ENCODE results near the gene PPP1R7. TPM values are rescaled to one million over a fixed set of nuclear protein-coding genes. Genes with fewer than 3 reads are reported as not detected.

Gene PPP1R7
- total RNA-seq, 1 experiment from 2014 or later: 39.5 TPM

- Histone ChIP-seq H3K36me3 (ENCODE audit: insufficient read depth, low read length) (no peaks in the 10 kb centered on the region), H2AFZ (ENCODE audit: low read length) (no peak overlapping the region), H4K20me1 (ENCODE audit: insufficient read depth, low read depth, low read length) (no peaks in the 10 kb centered on the region), H3K9ac (ENCODE audit: low read length) (no peak overlapping the region), H3K4me1 (ENCODE audit: low read length) (no peaks in the 10 kb centered on the region), H3K4me2 (ENCODE audit: low read depth, low read length, poor library complexity, severe bottlenecking) (no peak overlapping the region), H3K27ac (ENCODE audit: low read length) (no peak overlapping the region), H3K9me2 (replicated peaks; ENCODE audit: insufficient read depth, low read length) (no peaks in the 10 kb centered on the region), H3K27me3 (ENCODE audit: low read length) (no peaks in the 10 kb centered on the region), H3K9me3 (ENCODE audit: low read length) (no peaks in the 10 kb centered on the region), H3K79me2 (ENCODE audit: low read length) (no peaks in the 10 kb centered on the region), H3K4me3 (ENCODE audit: low read length) (no peak overlapping the region)
- no peak for DNase-seq
Observed at GRCh38 chr2:241200822-241201395, 50.6 kb downstream of the PPP1R7 start.

DNA sequence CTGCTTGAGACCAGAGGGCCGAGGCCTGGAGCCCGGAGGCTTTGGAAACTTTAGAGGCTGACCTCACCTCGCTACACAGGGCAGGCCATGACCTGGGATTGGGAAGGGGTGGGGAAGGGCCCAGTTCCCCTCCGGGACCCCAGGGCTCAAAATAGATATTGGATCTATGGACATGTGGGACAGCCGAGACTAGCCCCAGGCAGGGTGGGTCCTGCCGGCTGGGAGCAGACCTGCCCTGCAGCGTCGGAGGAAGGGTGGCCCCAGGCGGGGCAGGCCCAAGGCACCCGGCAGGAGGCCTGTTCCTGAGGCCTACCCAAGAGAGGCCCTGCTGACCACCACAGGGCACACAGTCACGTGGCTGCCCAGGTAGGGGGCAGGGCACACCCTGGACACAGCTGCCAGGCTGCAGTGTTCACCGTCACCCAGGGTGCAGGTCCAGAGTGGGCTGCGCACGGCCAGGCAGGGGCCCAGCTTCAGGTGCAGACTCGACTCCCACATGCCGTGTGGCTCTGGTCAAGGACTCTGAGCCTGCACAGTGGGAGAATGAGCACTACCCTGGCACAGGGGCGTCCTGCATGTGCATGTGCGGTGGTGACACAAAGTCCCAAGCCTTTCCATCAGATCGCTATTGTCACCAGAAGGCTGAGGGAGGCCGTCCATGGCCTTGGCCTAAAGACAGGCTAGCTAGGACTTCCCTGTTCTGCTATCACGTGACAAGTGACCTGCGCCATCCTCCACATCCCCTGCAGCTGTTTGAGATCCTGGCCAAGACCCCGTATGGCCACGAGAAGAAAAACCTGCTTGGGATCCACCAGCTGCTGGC lies 51.4 kb downstream of the PPP1R7 start:
- Histone ChIP-seq H3K27me3 (ENCODE audit: low read length) (no peaks in the 10 kb centered on the region), H4K20me1 (ENCODE audit: insufficient read depth, low read depth, low read length) (no peaks in the 10 kb centered on the region), H3K36me3 (ENCODE audit: insufficient read depth, low read length) (no peaks in the 10 kb centered on the region), H3K9ac (ENCODE audit: low read length) (no peak overlapping the region), H3K9me3 (ENCODE audit: low read length) (no peaks in the 10 kb centered on the region), H3K4me2 (ENCODE audit: low read depth, low read length, poor library complexity, severe bottlenecking) (no peak overlapping the region), H3K9me2 (replicated peaks; ENCODE audit: insufficient read depth, low read length) (no peaks in the 10 kb centered on the region), H3K4me3 (ENCODE audit: low read length) (no peak overlapping the region), H3K27ac (ENCODE audit: low read length) (no peak overlapping the region), H2AFZ (ENCODE audit: low read length) (no peak overlapping the region), H3K4me1 (ENCODE audit: low read length) (no peaks in the 10 kb centered on the region), H3K79me2 (ENCODE audit: low read length) (no peaks in the 10 kb centered on the region)
- DNase-seq: no peak

DNA sequence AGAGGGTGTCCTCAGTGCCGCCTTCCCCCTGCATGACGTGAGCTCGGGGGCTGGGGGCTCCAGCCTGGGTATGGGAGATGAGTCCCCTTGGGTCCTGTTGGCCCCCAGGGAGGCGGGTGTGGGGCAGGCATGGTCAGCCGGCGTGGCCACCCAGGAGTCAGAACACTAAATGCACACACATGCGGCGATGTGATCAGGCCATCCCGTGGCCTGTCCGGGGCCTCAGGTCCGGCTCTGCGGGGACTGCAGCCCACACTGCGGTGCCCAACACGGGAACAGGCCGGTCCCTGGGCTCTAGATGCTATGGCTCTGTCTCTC lies 52.0 kb downstream of the PPP1R7 start:
- Histone ChIP-seq H3K27ac (ENCODE audit: low read length) (no peak overlapping the region), H3K4me3 (ENCODE audit: low read length) (no peak overlapping the region), H3K27me3 (ENCODE audit: low read length) (no peaks in the 10 kb centered on the region), H4K20me1 (ENCODE audit: insufficient read depth, low read depth, low read length) (no peaks in the 10 kb centered on the region), H3K36me3 (ENCODE audit: insufficient read depth, low read length) (no peaks in the 10 kb centered on the region), H3K79me2 (ENCODE audit: low read length) (no peaks in the 10 kb centered on the region), H3K9me3 (ENCODE audit: low read length) (no peaks in the 10 kb centered on the region), H2AFZ (ENCODE audit: low read length) (no peak overlapping the region), H3K4me1 (ENCODE audit: low read length) (no peaks in the 10 kb centered on the region), H3K9me2 (replicated peaks; ENCODE audit: insufficient read depth, low read length) (no peaks in the 10 kb centered on the region), H3K9ac (ENCODE audit: low read length) (no peak overlapping the region), H3K4me2 (ENCODE audit: low read depth, low read length, poor library complexity, severe bottlenecking) (no peak overlapping the region)
- no peak for DNase-seq

DNA sequence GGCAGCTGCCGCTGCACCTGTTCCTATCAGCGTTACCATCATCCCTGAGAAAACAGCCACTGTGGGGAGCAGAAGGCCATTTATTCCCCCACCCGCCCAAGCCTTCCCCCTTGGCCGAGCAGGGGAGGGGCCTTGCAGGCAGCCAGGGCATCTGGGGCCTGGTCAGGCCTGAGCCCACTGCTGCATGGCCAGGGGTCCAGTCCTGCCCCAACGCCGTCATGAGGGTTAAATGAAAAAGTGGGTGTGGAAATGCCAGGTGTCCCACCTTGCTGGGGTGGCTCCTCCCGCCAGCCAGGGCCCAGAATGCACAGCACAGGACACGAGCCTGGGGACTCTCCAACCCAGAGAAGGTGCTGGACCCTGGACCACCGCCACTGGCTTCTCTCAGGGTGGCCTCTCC lies 52.4 kb downstream of the PPP1R7 start:
- Histone ChIP-seq H3K9me3 (ENCODE audit: low read length) (no peaks in the 10 kb centered on the region), H3K79me2 (ENCODE audit: low read length) (no peaks in the 10 kb centered on the region), H4K20me1 (ENCODE audit: insufficient read depth, low read depth, low read length) (no peaks in the 10 kb centered on the region), H3K27me3 (ENCODE audit: low read length) (no peaks in the 10 kb centered on the region), H3K36me3 (ENCODE audit: insufficient read depth, low read length) (no peaks in the 10 kb centered on the region), H3K9me2 (replicated peaks; ENCODE audit: insufficient read depth, low read length) (no peaks in the 10 kb centered on the region), H2AFZ (ENCODE audit: low read length) (no peak overlapping the region), H3K27ac (ENCODE audit: low read length) (no peak overlapping the region), H3K4me3 (ENCODE audit: low read length) (no peak overlapping the region), H3K4me1 (ENCODE audit: low read length) (no peaks in the 10 kb centered on the region), H3K9ac (ENCODE audit: low read length) (no peak overlapping the region), H3K4me2 (ENCODE audit: low read depth, low read length, poor library complexity, severe bottlenecking) (no peak overlapping the region)
- no peak for DNase-seq

- Histone ChIP-seq H3K79me2 (ENCODE audit: low read length) (no peaks in the 10 kb centered on the region), H3K9ac (ENCODE audit: low read length) (no peak overlapping the region), H3K4me2 (ENCODE audit: low read depth, low read length, poor library complexity, severe bottlenecking) (no peak overlapping the region), H3K4me1 (ENCODE audit: low read length) (no peaks in the 10 kb centered on the region), H3K4me3 (ENCODE audit: low read length) (no peak overlapping the region), H3K27me3 (ENCODE audit: low read length) (no peaks in the 10 kb centered on the region), H3K9me2 (replicated peaks; ENCODE audit: insufficient read depth, low read length) (no peaks in the 10 kb centered on the region), H4K20me1 (ENCODE audit: insufficient read depth, low read depth, low read length) (no peaks in the 10 kb centered on the region), H3K27ac (ENCODE audit: low read length) (no peak overlapping the region), H3K9me3 (ENCODE audit: low read length) (no peaks in the 10 kb centered on the region), H2AFZ (ENCODE audit: low read length) (no peak overlapping the region), H3K36me3 (ENCODE audit: insufficient read depth, low read length) (no peaks in the 10 kb centered on the region)
- DNase-seq: no peak
Observed at GRCh38 chr2:241203218-241204009, 53.1 kb downstream of the PPP1R7 start.

DNA sequence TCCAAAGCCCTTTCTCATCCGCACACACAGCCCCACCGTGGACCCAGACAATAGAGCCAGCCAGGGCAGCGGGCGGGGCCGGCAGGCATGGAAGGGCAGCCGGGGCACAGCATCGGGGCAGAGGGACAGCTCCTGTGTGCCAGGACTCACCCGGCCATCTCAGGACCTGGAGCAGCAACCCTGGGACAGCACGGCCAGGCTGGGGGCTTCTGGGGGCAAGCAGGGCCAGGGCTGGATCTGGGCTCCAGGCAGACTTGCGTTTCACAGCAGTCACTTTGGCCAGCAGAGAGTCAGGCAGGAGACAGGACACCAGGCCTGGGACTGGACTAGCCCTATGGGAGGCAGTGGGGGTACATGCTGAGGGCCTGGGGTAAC lies 53.7 kb downstream of the PPP1R7 start:
- no peaks in the 10 kb centered on the region for H3K79me2 ChIP-seq (ENCODE audit: low read length)
- no peaks in the 10 kb centered on the region for H3K27me3 ChIP-seq (ENCODE audit: low read length)
- H3K9me3 ChIP-seq (ENCODE audit: low read length): no peaks in the 10 kb centered on the region
- H3K9ac ChIP-seq (ENCODE audit: low read length): no peak overlapping the region
- no peaks in the 10 kb centered on the region for H3K36me3 ChIP-seq (ENCODE audit: insufficient read depth, low read length)
- no peaks in the 10 kb centered on the region for H3K4me1 ChIP-seq (ENCODE audit: low read length)
- H3K27ac ChIP-seq (ENCODE audit: low read length): no peak overlapping the region
- no peaks in the 10 kb centered on the region for H3K9me2 ChIP-seq (replicated peaks; ENCODE audit: insufficient read depth, low read length)
- H3K4me3 ChIP-seq (ENCODE audit: low read length): no peak overlapping the region
- no peak overlapping the region for H2AFZ ChIP-seq (ENCODE audit: low read length)
- DNase-seq: no peak
- no peak overlapping the region for H3K4me2 ChIP-seq (ENCODE audit: low read depth, low read length, poor library complexity, severe bottlenecking)
- no peaks in the 10 kb centered on the region for H4K20me1 ChIP-seq (ENCODE audit: insufficient read depth, low read depth, low read length)

- no peak overlapping the region for H2AFZ ChIP-seq (ENCODE audit: low read length)
- H3K36me3 ChIP-seq (ENCODE audit: insufficient read depth, low read length): no peaks in the 10 kb centered on the region
- no peaks in the 10 kb centered on the region for H3K79me2 ChIP-seq (ENCODE audit: low read length)
- H3K9me3 ChIP-seq (ENCODE audit: low read length): no peaks in the 10 kb centered on the region
- no peak overlapping the region for H3K4me2 ChIP-seq (ENCODE audit: low read depth, low read length, poor library complexity, severe bottlenecking)
- no peak overlapping the region for H3K27ac ChIP-seq (ENCODE audit: low read length)
- H3K4me1 ChIP-seq (ENCODE audit: low read length): no peaks in the 10 kb centered on the region
- H4K20me1 ChIP-seq (ENCODE audit: insufficient read depth, low read depth, low read length): no peaks in the 10 kb centered on the region
- H3K27me3 ChIP-seq (ENCODE audit: low read length): no peaks in the 10 kb centered on the region
- no peak for DNase-seq
- H3K9ac ChIP-seq (ENCODE audit: low read length): no peak overlapping the region
- H3K4me3 ChIP-seq (ENCODE audit: low read length): no peak overlapping the region
- H3K9me2 ChIP-seq (replicated peaks; ENCODE audit: insufficient read depth, low read length): no peaks in the 10 kb centered on the region
Observed at GRCh38 chr2:241204490-241204889, 54.2 kb downstream of the PPP1R7 start.

GRCh38 chr2:241205086-241205485 lies 54.8 kb downstream of the PPP1R7 start:
- Histone ChIP-seq H4K20me1 (ENCODE audit: insufficient read depth, low read depth, low read length) (no peaks in the 10 kb centered on the region), H3K9me3 (ENCODE audit: low read length) (no peaks in the 10 kb centered on the region), H3K79me2 (ENCODE audit: low read length) (no peaks in the 10 kb centered on the region), H3K4me2 (ENCODE audit: low read depth, low read length, poor library complexity, severe bottlenecking) (no peak overlapping the region), H3K36me3 (ENCODE audit: insufficient read depth, low read length) (no peaks in the 10 kb centered on the region), H2AFZ (ENCODE audit: low read length) (no peak overlapping the region), H3K9me2 (replicated peaks; ENCODE audit: insufficient read depth, low read length) (no peaks in the 10 kb centered on the region), H3K27ac (ENCODE audit: low read length) (no peak overlapping the region), H3K4me3 (ENCODE audit: low read length) (no peak overlapping the region), H3K9ac (ENCODE audit: low read length) (no peak overlapping the region), H3K4me1 (ENCODE audit: low read length) (no peaks in the 10 kb centered on the region), H3K27me3 (ENCODE audit: low read length) (no peaks in the 10 kb centered on the region)
- DNase-seq: no peak

All from Karpas-422 (cell line).